Adipocyte (in vitro differentiated cells): ENCODE results near the gene LYRM1.

Source experiments
- DNase-seq: peaks from one replicate; pipeline ENCODE4 v3.0.0-alpha.2; 2015; ENCODE audit warnings: low read depth
- H3K27me3 ChIP-seq: replicated peaks from 2 replicates; pipeline ENCODE4 v1.7.0; 2013; ENCODE audit warnings: mild to moderate bottlenecking, low read length, moderate library complexity; ENCODE audit not compliant: control insufficient read depth, insufficient read depth
- H3K36me3 ChIP-seq: 2 replicates; pipeline ENCODE4 v1.7.0; 2013; ENCODE audit warnings: low read length, mild to moderate bottlenecking, moderate library complexity; ENCODE audit not compliant: control insufficient read depth, insufficient read depth, severe bottlenecking
- H3K4me1 ChIP-seq: 2 replicates; pipeline ENCODE4 v1.7.0; 2013; ENCODE audit warnings: mild to moderate bottlenecking, low read length, moderate library complexity; ENCODE audit not compliant: control insufficient read depth, insufficient read depth
- H3K4me3 ChIP-seq: 2 replicates; pipeline ENCODE4 v1.7.0; 2013; ENCODE audit warnings: mild to moderate bottlenecking, low read length, moderate library complexity
- H3K9ac ChIP-seq: 2 replicates; pipeline ENCODE4 v1.7.0; 2013; ENCODE audit warnings: mild to moderate bottlenecking, low read length, moderate library complexity
- H3K9me3 ChIP-seq: 2 replicates; pipeline ENCODE4 v1.7.0; 2013; ENCODE audit warnings: mild to moderate bottlenecking, low read length, moderate library complexity; ENCODE audit not compliant: control insufficient read depth

The LYRM1 gene

GRCh38 chr16:20903899-20904506, 3.4 kb downstream of the LYRM1 start:
- Histone ChIP-seq H3K4me3 (peak overlapping the region; percentile 41), H3K4me1 (peaks cover 75% of the 10 kb centered on the region), H3K9ac (peak overlapping the region; percentile 99), H3K36me3 (no peaks in the 10 kb centered on the region), H3K9me3 (no peaks in the 10 kb centered on the region), H3K27me3 (no peaks in the 10 kb centered on the region)
- no peak for DNase-seq

DNA sequence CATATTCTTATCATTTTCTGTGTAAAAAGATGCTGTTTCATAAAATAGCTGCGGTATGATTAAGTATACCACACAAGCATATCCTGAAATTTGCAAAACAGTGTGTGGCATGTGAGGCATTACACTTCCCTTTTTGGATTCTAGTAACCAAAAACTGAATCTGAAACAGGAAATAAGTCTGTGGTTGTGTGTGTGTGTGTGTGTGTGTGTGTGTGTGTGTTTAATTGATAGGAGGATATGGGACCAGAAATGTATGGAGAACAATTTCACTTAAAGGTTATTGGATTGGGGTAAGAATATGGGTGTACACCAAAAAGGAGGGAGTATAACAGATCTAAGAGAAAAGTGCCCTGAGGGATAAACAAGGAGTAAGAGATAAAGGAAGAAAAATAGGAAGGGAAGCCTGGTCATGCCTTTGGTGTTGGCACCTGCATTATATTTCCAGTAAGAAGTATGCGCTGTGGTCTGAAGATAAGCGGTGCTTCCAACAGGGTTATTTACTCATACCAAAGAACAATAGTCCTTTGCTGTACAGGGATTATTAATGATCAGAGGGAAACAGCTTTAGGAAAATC, 4.0 kb downstream of the LYRM1 start:
- Histone ChIP-seq H3K4me3 (peak overlapping the region; percentile 71), H3K9ac (peak overlapping the region; percentile 99), H3K9me3 (no peaks in the 10 kb centered on the region), H3K27me3 (no peaks in the 10 kb centered on the region), H3K36me3 (no peaks in the 10 kb centered on the region), H3K4me1 (peaks cover 77% of the 10 kb centered on the region)
- DNase-seq: peak; percentile 52

DNA sequence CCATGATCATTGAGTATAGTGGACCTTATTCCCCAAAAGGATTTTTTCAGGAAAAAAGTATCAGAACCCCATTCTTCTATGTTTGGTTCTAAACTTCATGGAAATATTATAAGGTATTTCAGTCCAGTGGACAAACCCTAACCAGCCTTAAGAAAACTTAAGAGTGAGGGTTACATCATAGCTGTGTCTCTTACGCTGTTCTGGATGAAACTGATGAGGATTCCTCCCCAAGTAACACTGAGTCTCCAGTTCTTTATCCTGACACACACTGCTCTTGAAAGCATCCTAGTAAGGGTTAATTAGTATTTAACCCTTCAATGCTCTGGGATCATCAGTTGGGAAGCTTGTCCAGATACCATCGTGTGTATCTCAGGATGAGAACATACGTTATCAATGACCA, 5.0 kb downstream of the LYRM1 start:
- no peaks in the 10 kb centered on the region for H3K9me3 ChIP-seq
- H3K4me3 ChIP-seq: peak overlapping the region; percentile 71
- no peak for DNase-seq
- H3K4me1 ChIP-seq: peaks cover 84% of the 10 kb centered on the region
- H3K9ac ChIP-seq: peak overlapping the region; percentile 99
- H3K27me3 ChIP-seq: no peaks in the 10 kb centered on the region
- no peaks in the 10 kb centered on the region for H3K36me3 ChIP-seq

DNA sequence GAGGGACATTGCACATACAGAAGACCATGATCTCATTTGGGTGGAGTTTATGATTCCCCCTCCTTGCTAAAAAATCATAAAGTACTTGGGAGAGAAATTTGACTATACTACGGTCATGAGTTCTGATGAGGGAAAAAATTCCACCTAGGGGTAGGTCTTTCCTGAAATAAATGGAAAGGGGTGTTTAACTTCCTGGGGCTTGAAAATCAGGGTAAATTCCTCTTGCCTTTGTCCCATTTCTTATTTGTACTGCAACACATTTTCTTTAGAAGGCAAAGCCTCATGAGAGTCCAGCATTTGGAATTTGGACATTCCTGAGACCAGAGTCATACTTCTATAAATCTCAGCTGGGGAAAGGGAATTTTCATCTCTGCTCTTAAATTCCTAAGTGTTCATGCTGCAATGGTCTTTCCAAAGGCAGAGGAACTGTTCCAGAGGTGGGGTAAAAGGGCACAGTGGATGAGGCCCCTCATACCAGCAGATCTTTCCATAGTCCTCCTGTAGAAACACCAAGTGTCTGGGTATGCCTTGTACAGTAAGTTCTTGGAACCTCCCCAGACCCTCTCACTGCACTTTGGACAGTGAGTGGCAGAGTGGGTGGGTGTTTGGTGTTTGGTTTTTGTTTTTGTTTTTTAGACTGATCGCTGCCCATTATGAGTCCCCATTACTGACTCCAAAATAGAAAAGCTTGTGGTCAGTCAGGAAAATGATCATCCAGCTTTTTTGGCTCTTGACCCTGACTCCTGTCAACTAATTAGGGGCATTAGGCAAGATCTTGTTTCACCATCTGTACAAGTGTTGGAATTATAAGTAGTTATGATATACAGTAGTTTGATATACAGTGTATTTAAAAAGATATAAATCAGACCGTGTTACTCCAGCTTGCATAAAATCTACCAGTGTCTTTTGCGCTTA, 6.0 kb downstream of the LYRM1 start:
- DNase-seq: peak; percentile 92
- Histone ChIP-seq H3K9ac (peak overlapping the region; percentile 99), H3K36me3 (no peaks in the 10 kb centered on the region), H3K9me3 (no peaks in the 10 kb centered on the region), H3K4me1 (peaks cover 89% of the 10 kb centered on the region), H3K4me3 (peak overlapping the region; percentile 71), H3K27me3 (no peaks in the 10 kb centered on the region)

DNA sequence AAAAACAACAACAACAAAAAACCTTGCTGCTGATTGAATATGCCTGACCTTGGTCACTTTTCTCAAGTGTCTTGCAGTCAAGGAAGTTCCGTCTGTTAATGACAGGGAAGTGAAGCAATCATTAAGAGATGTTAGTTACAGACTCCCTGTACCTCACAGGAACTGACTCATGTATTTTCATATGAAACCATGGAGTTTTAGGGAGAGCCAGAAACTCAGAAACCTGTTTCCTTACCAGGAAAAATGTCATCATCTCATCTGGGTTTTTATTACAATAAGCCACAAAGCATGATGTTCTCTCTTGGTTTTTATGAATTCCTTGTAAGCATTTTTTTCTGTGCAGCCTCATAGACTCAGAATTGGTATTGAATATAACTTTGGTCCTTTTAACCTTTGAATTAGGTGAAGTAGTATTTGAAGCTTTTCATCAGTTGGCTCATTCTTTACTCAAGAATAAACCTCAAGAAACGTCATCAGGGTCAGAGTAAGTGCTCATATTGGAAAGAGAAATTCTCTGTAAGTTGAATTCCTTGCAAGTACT, 10.3 kb downstream of the LYRM1 start:
- Histone ChIP-seq H3K4me3 (no peak overlapping the region), H3K9me3 (no peaks in the 10 kb centered on the region), H3K27me3 (no peaks in the 10 kb centered on the region), H3K4me1 (peaks cover 73% of the 10 kb centered on the region), H3K36me3 (no peaks in the 10 kb centered on the region), H3K9ac (peak overlapping the region; percentile 52)
- DNase-seq: peak; percentile 84

- Histone ChIP-seq H3K4me3 (no peak overlapping the region), H3K36me3 (no peaks in the 10 kb centered on the region), H3K4me1 (peaks cover 74% of the 10 kb centered on the region), H3K27me3 (no peaks in the 10 kb centered on the region), H3K9ac (peak overlapping the region; percentile 52), H3K9me3 (no peaks in the 10 kb centered on the region)
- DNase-seq: no peak
These were observed 10.8 kb downstream of the LYRM1 start for GRCh38 chr16:20911361-20911760.

GRCh38 chr16:20916289-20916688, 15.7 kb downstream of the LYRM1 start:
- peak overlapping the region; percentile 25 for H3K9ac ChIP-seq
- no peak overlapping the region for H3K4me3 ChIP-seq
- H3K4me1 ChIP-seq: peaks cover 67% of the 10 kb centered on the region
- no peaks in the 10 kb centered on the region for H3K27me3 ChIP-seq
- no peaks in the 10 kb centered on the region for H3K9me3 ChIP-seq
- H3K36me3 ChIP-seq: no peaks in the 10 kb centered on the region
- DNase-seq: no peak

DNA sequence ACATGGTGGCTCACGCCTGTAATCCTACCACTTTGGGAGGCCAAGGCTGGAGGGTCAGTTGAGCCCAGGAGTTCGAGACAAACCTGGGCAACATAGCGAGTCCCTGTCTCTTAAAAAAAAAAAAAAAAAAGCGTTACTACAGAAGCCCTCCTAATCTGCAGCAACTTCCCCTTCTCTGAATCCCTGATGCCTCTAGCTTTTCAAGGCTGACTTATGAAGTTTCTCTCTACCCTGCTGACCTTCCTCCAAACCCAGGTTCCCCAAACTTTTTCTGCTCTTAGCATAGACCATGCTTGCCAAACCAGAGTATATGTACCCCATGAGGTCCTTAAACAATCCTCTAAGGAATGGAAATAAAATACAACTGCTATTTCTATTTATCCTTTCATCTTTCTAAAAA, 16.4 kb downstream of the LYRM1 start:
- DNase-seq: no peak
- no peaks in the 10 kb centered on the region for H3K27me3 ChIP-seq
- peaks cover 60% of the 10 kb centered on the region for H3K4me1 ChIP-seq
- no peaks in the 10 kb centered on the region for H3K36me3 ChIP-seq
- no peaks in the 10 kb centered on the region for H3K9me3 ChIP-seq
- H3K9ac ChIP-seq: no peak overlapping the region
- no peak overlapping the region for H3K4me3 ChIP-seq

- Histone ChIP-seq H3K36me3 (no peaks in the 10 kb centered on the region), H3K27me3 (no peaks in the 10 kb centered on the region), H3K4me3 (peak overlapping the region; percentile 9), H3K9ac (peak overlapping the region; percentile 66), H3K4me1 (peaks cover 52% of the 10 kb centered on the region), H3K9me3 (no peaks in the 10 kb centered on the region)
- DNase-seq: peak; percentile 68
These were observed 18.1 kb downstream of the LYRM1 start for GRCh38 chr16:20918486-20919239.

- Histone ChIP-seq H3K9ac (no peak overlapping the region), H3K27me3 (no peaks in the 10 kb centered on the region), H3K9me3 (no peaks in the 10 kb centered on the region), H3K4me1 (peaks cover 54% of the 10 kb centered on the region), H3K4me3 (no peak overlapping the region), H3K36me3 (peaks cover 5% of the 10 kb centered on the region)
- DNase-seq: no peak
These were observed 19.5 kb downstream of the LYRM1 start for GRCh38 chr16:20920091-20920490.
